Lower lobe of right lung (tissue), 2 donors: ENCODE results near the gene SORCS2. TPM values are rescaled to one million over a fixed set of nuclear protein-coding genes. Genes with fewer than 3 reads are reported as not detected.

Experiments used
- ATAC-seq, 2 donors: fragments of 200-7000 bp; cut with Tn5 transposase; one replicate each; pipeline ENCODE4 v1.9.1; 2020 to 2022; ENCODE audit warnings: mild to moderate bottlenecking in 2 of 2, moderate library complexity in 2 of 2
- DNase-seq: peaks from one replicate; pipeline ENCODE4 v3.0.0-alpha.2; 2020
- H3K27ac ChIP-seq: fragments of 200-600 bp; one replicate; pipeline ENCODE4 v1.8.0; 2022
- H3K27me3 ChIP-seq: fragments of 200-600 bp; one replicate; pipeline ENCODE4 v1.8.0; 2022; ENCODE audit warnings: low read depth
- H3K36me3 ChIP-seq: fragments of 200-600 bp; one replicate; pipeline ENCODE4 v1.8.0; 2022; ENCODE audit warnings: mild to moderate bottlenecking
- H3K4me1 ChIP-seq: fragments of 200-600 bp; one replicate; pipeline ENCODE4 v1.8.0; 2022
- H3K4me3 ChIP-seq: fragments of 200-600 bp; one replicate; pipeline ENCODE4 v1.8.0; 2022; ENCODE audit warnings: mild to moderate bottlenecking
- H3K9me3 ChIP-seq: fragments of 200-600 bp; one replicate; pipeline ENCODE4 v1.8.0; 2022
- CTCF ChIP-seq: fragments of 200-600 bp; IDR thresholded peaks from one replicate; pipeline ENCODE4 v1.8.0; 2022; ENCODE audit warnings: antibody characterized with exemption, mild to moderate bottlenecking
- intact Hi-C: fragments of 100-400 bp; cut with DNase I; formaldehyde crosslinking; loops from one replicate; pipeline ENCODE4 v1.11.0; 2022
- total RNA-seq: library from RNA; stranded (reverse); fragmentation: NEBNext Ultra II Directional; extraction: Animal tissue kit (Norgen Biotek cat#: 25700); gene quantifications from one replicate; pipeline ENCODE4 v1.2.1, GENCODE V29; 2021
- donor health status: DM: no; HTN: yes; CAD: no; lungs with severe emphysema.

SORCS2 gene
- total RNA-seq, 1 donor from 2014 or later, result 5.8 TPM

- Histone ChIP-seq H3K4me3 (no peak overlapping the region), H3K27me3 (peaks cover 14% of the 10 kb centered on the region), H3K27ac (no peak overlapping the region), H3K36me3 (no peaks in the 10 kb centered on the region), H3K9me3 (no peaks in the 10 kb centered on the region), H3K4me1 (no peaks in the 10 kb centered on the region)
- TF ChIP-seq CTCF, result no peak
- no peak for DNase-seq
- intact Hi-C loops, result no loop called here
- ATAC-seq, result no peak
Observed at GRCh38 chr4:7700665-7701064, 508.3 kb downstream of the SORCS2 start.

- ATAC-seq, result no peak
- peaks cover 14% of the 10 kb centered on the region for H3K27me3 ChIP-seq
- DNase-seq, result no peak
- no peaks in the 10 kb centered on the region for H3K36me3 ChIP-seq
- no peaks in the 10 kb centered on the region for H3K9me3 ChIP-seq
- no peak overlapping the region for H3K4me3 ChIP-seq
- H3K4me1 ChIP-seq, result no peaks in the 10 kb centered on the region
- intact Hi-C loops, result no loop called here
- no peak overlapping the region for H3K27ac ChIP-seq
- TF ChIP-seq CTCF, result no peak
Observed at GRCh38 chr4:7701866-7702649, 509.7 kb downstream of the SORCS2 start.

GRCh38 chr4:7703688-7704087 is 511.4 kb downstream of the SORCS2 start:
- ATAC-seq, result no peak
- Histone ChIP-seq H3K9me3 (no peaks in the 10 kb centered on the region), H3K4me3 (no peak overlapping the region), H3K4me1 (no peaks in the 10 kb centered on the region), H3K27me3 (peaks cover 14% of the 10 kb centered on the region), H3K27ac (no peak overlapping the region), H3K36me3 (no peaks in the 10 kb centered on the region)
- intact Hi-C loops, result no loop called here
- DNase-seq, result no peak
- TF ChIP-seq CTCF, result no peak

- Histone ChIP-seq H3K27me3 (peaks cover 13% of the 10 kb centered on the region), H3K4me1 (no peaks in the 10 kb centered on the region), H3K36me3 (no peaks in the 10 kb centered on the region), H3K9me3 (no peaks in the 10 kb centered on the region), H3K27ac (no peak overlapping the region), H3K4me3 (no peak overlapping the region)
- DNase-seq (no peak), ATAC-seq (no peak)
- intact Hi-C loops, result no loop called here
- TF ChIP-seq CTCF, result no peak
Observed at GRCh38 chr4:7704091-7704490, 511.8 kb downstream of the SORCS2 start.

- no peak overlapping the region for H3K4me3 ChIP-seq
- H3K9me3 ChIP-seq, result no peaks in the 10 kb centered on the region
- no peak for DNase-seq
- TF ChIP-seq CTCF, result no peak
- no peak for ATAC-seq
- intact Hi-C loops, result no loop called here
- no peaks in the 10 kb centered on the region for H3K4me1 ChIP-seq
- H3K36me3 ChIP-seq, result no peaks in the 10 kb centered on the region
- H3K27me3 ChIP-seq, result peaks cover 9% of the 10 kb centered on the region
- no peak overlapping the region for H3K27ac ChIP-seq
Observed at GRCh38 chr4:7704625-7705024, 512.3 kb downstream of the SORCS2 start.
